ENCODE measurements around the gene GCLM.
"Not testable (repeated sequence)": the region's sequence is repeated elsewhere in the genome, so short reads cannot be mapped to it uniquely, and the experiment has no call there.

- TF ChIP-seq CTCF, POLR2A, EP300 (IDR thresholded peaks at IDR 0.05): not testable (repeated sequence)
Observed at GRCh38 chr1:93947002-93947686, 37.9 kb upstream of the GCLM start.

Data from gastroesophageal sphincter (tissue), 3 donors.